ENCODE measurements around the gene DNAJB12.

DNA sequence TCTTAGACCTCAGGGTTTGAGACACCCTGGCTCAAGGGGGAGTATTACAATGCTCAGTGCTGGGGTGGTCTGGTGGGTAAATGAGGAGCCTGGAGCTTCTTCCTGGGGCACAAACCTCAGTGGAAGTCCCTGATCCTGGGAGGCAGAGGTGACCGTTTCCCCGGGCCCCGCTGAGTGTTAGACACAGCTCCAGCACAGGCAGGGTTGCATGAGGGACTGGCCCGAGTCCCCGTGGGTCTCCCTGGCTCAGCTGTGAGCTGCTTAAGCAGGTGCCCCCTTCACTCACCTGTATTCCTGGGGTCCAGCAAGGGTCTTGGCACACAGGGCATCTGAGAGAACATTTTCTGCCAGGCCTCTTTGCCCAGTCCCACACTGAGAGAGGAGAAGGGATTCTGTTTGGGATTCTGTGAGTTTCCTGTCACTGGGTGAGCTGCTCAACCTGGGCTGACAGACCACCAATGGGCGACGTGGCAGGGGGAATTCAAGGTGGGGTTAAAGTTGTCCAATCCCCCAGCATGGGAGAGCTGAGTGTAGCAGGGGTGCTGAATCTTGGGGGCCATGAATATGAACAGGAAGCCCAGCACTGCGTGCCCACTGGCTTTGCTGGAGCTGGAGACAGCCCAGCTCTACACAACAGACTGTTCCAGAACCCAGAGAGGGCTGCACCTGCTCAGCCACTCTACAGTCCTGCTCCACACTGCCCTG lies 51.1 kb downstream of the DNAJB12 start:
- no peak for TF ChIP-seq POLR2AphosphoS5 (IDR thresholded peaks at IDR 0.05; ENCODE audit: borderline replicate concordance, low read depth, low read length)
- no peak for TF ChIP-seq EZH2 (IDR thresholded peaks at IDR 0.05)
- no peak for TF ChIP-seq FOXP2 (optimal IDR thresholded peaks at IDR 0.05; ENCODE audit: control extremely low read depth, extremely low read length, insufficient read depth)
